ENCODE results near the gene GNAT2.

Gene GNAT2

DNA sequence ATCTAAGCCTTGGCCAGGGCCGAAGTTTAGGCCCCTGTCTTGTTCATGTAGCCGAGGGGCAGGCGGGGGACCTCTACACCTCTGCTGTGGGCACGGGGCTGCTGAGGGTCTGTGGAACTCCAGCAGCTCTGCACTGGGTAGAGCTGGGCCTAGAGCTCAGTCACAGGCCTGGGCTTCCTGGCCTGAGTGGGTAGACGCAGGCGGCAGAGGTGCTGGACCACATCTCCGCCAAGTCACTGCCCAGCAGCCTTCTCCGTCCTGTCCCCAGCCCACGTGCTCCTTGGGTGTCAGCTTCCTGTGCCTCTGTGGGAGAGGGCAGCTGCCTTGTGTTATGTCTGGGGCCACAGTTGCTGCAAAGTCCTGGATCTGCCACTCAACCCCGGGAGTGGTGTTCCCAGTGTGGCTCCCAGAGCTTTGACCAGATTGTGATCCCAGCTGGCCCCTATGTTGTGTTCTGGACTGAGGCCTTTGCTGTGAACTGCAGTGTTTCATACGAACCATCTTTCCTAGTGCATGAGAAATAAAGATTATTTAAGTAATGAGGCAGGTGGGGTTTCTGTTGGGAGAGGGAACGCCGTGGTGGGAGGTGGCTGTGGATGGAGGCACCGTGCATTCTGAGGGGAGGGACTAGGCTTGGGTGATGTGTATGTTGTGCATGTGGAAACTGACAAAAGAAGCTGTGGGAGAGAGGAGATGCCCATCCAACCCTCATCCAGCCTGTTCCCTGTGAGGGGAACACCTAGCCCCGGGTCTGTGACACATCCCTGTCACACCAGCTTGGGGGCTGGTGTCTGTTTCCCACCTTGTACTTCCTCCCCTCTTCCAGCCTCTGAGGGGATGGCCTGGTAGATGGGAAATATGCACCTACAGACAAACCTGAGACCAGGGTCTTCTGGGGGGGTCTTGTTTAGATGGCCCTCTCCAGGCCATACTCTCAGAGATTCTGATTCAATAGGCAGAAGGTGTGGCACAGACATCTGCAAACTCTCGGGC is 12.4 kb upstream of the GNAT2 start:
- Histone ChIP-seq H3K36me3 (replicated peaks; ENCODE audit: low read depth, low read length) (peaks cover 8% of the 10 kb centered on the region), H3K9me3 (ENCODE audit: insufficient read depth, low read length) (no peaks in the 10 kb centered on the region), H3K9ac (ENCODE audit: low read length) (no peak overlapping the region), H3K27me3 (ENCODE audit: low read depth, low read length) (no peaks in the 10 kb centered on the region), H3K79me2 (ENCODE audit: low read length) (no peaks in the 10 kb centered on the region), H3K27ac (ENCODE audit: low read length) (no peak overlapping the region), H4K20me1 (ENCODE audit: insufficient read depth, low read length) (no peaks in the 10 kb centered on the region), H3K4me1 (ENCODE audit: low read length) (peaks cover 24% of the 10 kb centered on the region), H2AFZ (ENCODE audit: low read depth, low read length) (no peak overlapping the region), H3K4me2 (ENCODE audit: low read length) (no peak overlapping the region), H3K4me3 (ENCODE audit: low read length) (no peak overlapping the region)
- TF ChIP-seq EZH2phosphoT487 (IDR thresholded peaks at IDR 0.05; ENCODE audit: low read depth) (no peak), CTCF (IDR thresholded peaks at IDR 0.05; ENCODE audit: low read depth, low read length) (no peak)

DNA sequence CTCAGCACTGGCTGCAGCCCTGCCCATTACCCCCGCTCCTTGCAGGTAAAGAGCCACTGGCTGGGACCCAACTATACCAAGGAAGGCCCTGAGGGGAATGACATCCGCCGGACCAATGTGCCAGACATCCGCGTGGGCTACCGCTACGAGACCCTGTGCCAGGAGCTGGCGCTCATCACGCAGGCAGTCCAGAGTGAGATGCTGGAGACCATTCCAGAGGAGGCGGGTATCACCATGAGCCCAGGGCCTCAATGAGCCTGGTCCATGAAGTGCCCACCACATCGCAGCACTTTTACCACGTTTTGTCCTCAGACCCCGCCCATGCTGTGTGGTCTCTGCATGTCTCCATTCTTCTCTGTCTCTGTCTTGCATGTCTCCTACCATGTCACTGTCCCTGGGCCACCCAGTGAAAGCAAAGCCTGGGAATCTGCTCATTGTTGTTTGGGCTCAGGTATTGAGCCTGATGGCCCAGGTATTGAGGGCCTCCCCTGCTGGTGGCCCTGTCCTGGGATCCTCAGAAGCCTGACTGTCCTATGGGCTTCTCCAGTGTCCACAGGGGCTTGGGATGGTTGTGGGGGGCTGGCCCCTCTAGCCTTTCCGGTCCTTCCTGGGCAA is 11.6 kb upstream of the GNAT2 start:
- no peak overlapping the region for H3K9ac ChIP-seq (ENCODE audit: low read length)
- no peaks in the 10 kb centered on the region for H3K79me2 ChIP-seq (ENCODE audit: low read length)
- no peaks in the 10 kb centered on the region for H3K27me3 ChIP-seq (ENCODE audit: low read depth, low read length)
- H2AFZ ChIP-seq (ENCODE audit: low read depth, low read length) = no peak overlapping the region
- no peak overlapping the region for H3K4me2 ChIP-seq (ENCODE audit: low read length)
- peaks cover 8% of the 10 kb centered on the region for H3K36me3 ChIP-seq (replicated peaks; ENCODE audit: low read depth, low read length)
- H3K4me3 ChIP-seq (ENCODE audit: low read length) = no peak overlapping the region
- no peaks in the 10 kb centered on the region for H3K9me3 ChIP-seq (ENCODE audit: insufficient read depth, low read length)
- H4K20me1 ChIP-seq (ENCODE audit: insufficient read depth, low read length) = no peaks in the 10 kb centered on the region
- peaks cover 20% of the 10 kb centered on the region for H3K4me1 ChIP-seq (ENCODE audit: low read length)
- no peak for TF ChIP-seq EZH2phosphoT487 (IDR thresholded peaks at IDR 0.05; ENCODE audit: low read depth)
- no peak for TF ChIP-seq CTCF (IDR thresholded peaks at IDR 0.05; ENCODE audit: low read depth, low read length)
- no peak overlapping the region for H3K27ac ChIP-seq (ENCODE audit: low read length)

DNA sequence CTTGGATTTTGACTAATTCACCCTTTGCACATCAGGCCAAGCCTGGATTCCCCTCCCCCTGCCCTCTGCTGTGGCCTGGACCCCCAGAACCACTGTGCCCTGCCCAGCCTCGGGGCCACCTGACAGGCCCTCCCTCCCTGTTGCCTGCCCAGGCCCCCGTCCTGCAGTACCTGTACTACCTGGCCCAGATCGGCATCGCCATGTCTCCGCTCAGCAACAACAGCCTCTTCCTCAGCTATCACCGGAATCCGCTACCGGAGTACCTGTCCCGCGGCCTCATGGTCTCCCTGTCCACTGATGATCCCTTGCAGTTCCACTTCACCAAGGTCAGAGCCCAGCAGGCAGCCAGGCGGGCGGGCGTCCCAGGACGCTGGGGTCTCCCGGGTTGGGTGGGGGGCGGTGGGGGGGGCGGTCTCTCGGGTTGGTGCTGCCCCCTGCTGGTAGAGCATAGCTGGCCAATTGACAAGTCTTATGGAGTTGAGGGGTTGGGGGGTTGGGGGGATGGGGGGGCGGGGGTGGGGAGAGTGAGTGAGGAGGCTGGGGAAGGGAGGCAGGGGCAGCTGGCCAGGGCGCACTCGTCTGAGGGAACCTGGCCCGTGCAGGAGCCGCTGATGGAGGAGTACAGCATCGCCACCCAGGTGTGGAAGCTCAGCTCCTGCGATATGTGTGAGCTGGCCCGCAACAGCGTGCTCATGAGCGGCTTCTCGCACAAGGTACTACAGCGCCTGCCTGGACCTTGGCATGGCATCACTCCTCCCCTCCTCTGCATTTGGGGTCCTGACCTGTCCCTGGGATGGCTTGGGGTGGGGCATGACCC is 10.9 kb upstream of the GNAT2 start:
- H4K20me1 ChIP-seq (ENCODE audit: insufficient read depth, low read length) = no peaks in the 10 kb centered on the region
- no peaks in the 10 kb centered on the region for H3K79me2 ChIP-seq (ENCODE audit: low read length)
- H3K9ac ChIP-seq (ENCODE audit: low read length) = no peak overlapping the region
- H3K4me3 ChIP-seq (ENCODE audit: low read length) = no peak overlapping the region
- no peaks in the 10 kb centered on the region for H3K27me3 ChIP-seq (ENCODE audit: low read depth, low read length)
- no peak overlapping the region for H2AFZ ChIP-seq (ENCODE audit: low read depth, low read length)
- H3K36me3 ChIP-seq (replicated peaks; ENCODE audit: low read depth, low read length) = peaks cover 8% of the 10 kb centered on the region
- no peaks in the 10 kb centered on the region for H3K9me3 ChIP-seq (ENCODE audit: insufficient read depth, low read length)
- no peak overlapping the region for H3K4me2 ChIP-seq (ENCODE audit: low read length)
- no peak for TF ChIP-seq CTCF (IDR thresholded peaks at IDR 0.05; ENCODE audit: low read depth, low read length)
- no peak for TF ChIP-seq EZH2phosphoT487 (IDR thresholded peaks at IDR 0.05; ENCODE audit: low read depth)
- H3K4me1 ChIP-seq (ENCODE audit: low read length) = peaks cover 12% of the 10 kb centered on the region
- H3K27ac ChIP-seq (ENCODE audit: low read length) = no peak overlapping the region

All from OCI-LY3 (cell line).